ENCODE results near the gene SRD5A2. TPM values are rescaled to one million over a fixed set of nuclear protein-coding genes. Genes with fewer than 3 reads are reported as not detected.
A peak's percentile ranks its signal among the peaks of the same experiment; 100 is the strongest.

Gene SRD5A2
- total RNA-seq, 1 donor from 2014 or later = not detected

DNA sequence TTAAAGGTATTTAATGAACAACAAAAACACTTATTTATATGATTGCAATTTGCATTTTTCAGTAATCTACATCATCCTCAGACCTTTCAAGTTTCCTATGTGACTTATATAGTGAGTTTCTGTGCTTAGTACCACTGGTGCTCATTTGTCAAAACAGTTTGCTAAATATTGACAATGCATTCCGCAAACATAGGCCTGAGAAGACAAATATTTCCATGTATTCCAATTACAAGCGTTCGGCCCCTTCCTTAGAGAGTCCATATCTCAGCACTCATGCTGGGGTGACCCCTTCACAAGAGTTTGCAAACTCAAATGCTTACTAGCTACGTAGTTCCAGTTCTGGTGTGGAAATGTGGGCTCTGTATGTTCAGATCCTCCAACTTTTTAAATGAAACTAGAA is 56.1 kb downstream of the SRD5A2 start:
- no peak overlapping the region for H3K27ac ChIP-seq (ENCODE audit: low read depth, low read length)
- H3K27me3 ChIP-seq (ENCODE audit: insufficient read depth, low read length) = peaks cover 6% of the 10 kb centered on the region
- H3K27me3 Mint-ChIP-seq (ENCODE audit: low read depth, unreplicated experiment) = peaks cover 7% of the 10 kb centered on the region
- no peak overlapping the region for H3K4me2 ChIP-seq (ENCODE audit: low read length)
- no peak overlapping the region for H3K4me3 Mint-ChIP-seq (ENCODE audit: unreplicated experiment)
- no peaks in the 10 kb centered on the region for H4K20me1 ChIP-seq (ENCODE audit: insufficient read depth, low read length)
- TF ChIP-seq EZH2 (IDR thresholded peaks at IDR 0.05; ENCODE audit: insufficient read depth, low read length) = no peak
- TF ChIP-seq, protein P1, sequence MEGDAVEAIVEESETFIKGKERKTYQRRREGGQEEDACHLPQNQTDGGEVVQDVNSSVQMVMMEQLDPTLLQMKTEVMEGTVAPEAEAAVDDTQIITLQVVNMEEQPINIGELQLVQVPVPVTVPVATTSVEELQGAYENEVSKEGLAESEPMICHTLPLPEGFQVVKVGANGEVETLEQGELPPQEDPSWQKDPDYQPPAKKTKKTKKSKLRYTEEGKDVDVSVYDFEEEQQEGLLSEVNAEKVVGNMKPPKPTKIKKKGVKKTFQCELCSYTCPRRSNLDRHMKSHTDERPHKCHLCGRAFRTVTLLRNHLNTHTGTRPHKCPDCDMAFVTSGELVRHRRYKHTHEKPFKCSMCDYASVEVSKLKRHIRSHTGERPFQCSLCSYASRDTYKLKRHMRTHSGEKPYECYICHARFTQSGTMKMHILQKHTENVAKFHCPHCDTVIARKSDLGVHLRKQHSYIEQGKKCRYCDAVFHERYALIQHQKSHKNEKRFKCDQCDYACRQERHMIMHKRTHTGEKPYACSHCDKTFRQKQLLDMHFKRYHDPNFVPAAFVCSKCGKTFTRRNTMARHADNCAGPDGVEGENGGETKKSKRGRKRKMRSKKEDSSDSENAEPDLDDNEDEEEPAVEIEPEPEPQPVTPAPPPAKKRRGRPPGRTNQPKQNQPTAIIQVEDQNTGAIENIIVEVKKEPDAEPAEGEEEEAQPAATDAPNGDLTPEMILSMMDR (IDR thresholded peaks at IDR 0.05; ENCODE audit: insufficient read depth, low read depth, low read length) = no peak
- H3K79me2 ChIP-seq (ENCODE audit: insufficient read depth, low read length) = no peaks in the 10 kb centered on the region
- H3K4me3 ChIP-seq (ENCODE audit: insufficient read depth, low read depth, low read length) = no peak overlapping the region
- no peak overlapping the region for H3K9ac ChIP-seq (ENCODE audit: low read length)
- no peaks in the 10 kb centered on the region for H3K4me1 ChIP-seq (ENCODE audit: insufficient read depth, low read length)
- no peaks in the 10 kb centered on the region for H3K36me3 ChIP-seq (ENCODE audit: insufficient read depth, low read length)
- FAIRE-seq (no peak), DNase-seq (ENCODE audit: low read depth) (no peak)
- no peak overlapping the region for H2AFZ ChIP-seq (ENCODE audit: low read depth, low read length)
- no peaks in the 10 kb centered on the region for H3K36me3 Mint-ChIP-seq (ENCODE audit: low read depth, unreplicated experiment)
- no peaks in the 10 kb centered on the region for H3K4me1 Mint-ChIP-seq (ENCODE audit: low read depth, unreplicated experiment)
- H3K9me3 ChIP-seq (ENCODE audit: insufficient read depth, low read depth, low read length) = no peaks in the 10 kb centered on the region
- H3K9me3 Mint-ChIP-seq (ENCODE audit: unreplicated experiment) = peaks cover 2% of the 10 kb centered on the region
- H3K27ac Mint-ChIP-seq (ENCODE audit: unreplicated experiment) = no peak overlapping the region

DNA sequence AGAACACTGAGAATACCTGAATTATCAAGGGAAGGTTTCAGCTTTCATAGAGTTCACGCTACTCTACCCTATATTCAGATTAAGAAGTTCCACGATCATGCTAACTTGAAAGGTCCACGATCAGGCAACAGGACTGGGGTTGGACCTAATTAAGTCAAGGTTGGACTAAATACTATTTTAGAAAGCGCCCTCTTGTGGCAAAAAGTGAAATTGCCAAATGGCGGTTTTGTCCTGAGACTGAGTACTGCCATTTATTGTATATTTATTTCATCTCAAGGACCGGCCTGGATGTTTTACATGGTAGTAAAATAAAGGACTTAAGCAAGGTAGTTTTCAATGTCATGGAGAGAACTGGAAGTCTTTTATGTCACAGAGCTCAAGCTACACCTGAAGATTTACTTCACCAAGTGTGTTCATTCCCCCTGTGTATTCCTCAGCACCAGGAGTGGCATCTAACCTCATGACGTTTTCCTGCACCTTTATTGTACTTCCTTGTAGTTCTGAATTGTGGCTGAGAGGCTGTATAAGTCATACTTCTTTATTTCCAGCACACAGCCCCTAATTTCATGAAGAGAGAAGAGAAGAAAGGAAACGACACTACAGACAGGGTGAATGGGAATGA is 56.8 kb downstream of the SRD5A2 start:
- H3K4me3 ChIP-seq (ENCODE audit: insufficient read depth, low read depth, low read length) = no peak overlapping the region
- H3K9me3 Mint-ChIP-seq (ENCODE audit: unreplicated experiment) = peaks cover 2% of the 10 kb centered on the region
- H3K4me1 ChIP-seq (ENCODE audit: insufficient read depth, low read length) = no peaks in the 10 kb centered on the region
- H4K20me1 ChIP-seq (ENCODE audit: insufficient read depth, low read length) = no peaks in the 10 kb centered on the region
- no peak overlapping the region for H3K4me3 Mint-ChIP-seq (ENCODE audit: unreplicated experiment)
- TF ChIP-seq EZH2 (IDR thresholded peaks at IDR 0.05; ENCODE audit: insufficient read depth, low read length) = no peak
- TF ChIP-seq, protein P1 (IDR thresholded peaks at IDR 0.05; ENCODE audit: insufficient read depth, low read depth, low read length) = peak; percentile 88
- H3K27me3 Mint-ChIP-seq (ENCODE audit: low read depth, unreplicated experiment) = peaks cover 7% of the 10 kb centered on the region
- no peak overlapping the region for H3K27ac Mint-ChIP-seq (ENCODE audit: unreplicated experiment)
- DNase-seq (ENCODE audit: low read depth) = peak; percentile 15
- H3K36me3 ChIP-seq (ENCODE audit: insufficient read depth, low read length) = no peaks in the 10 kb centered on the region
- no peak overlapping the region for H3K27ac ChIP-seq (ENCODE audit: low read depth, low read length)
- no peak overlapping the region for H3K9ac ChIP-seq (ENCODE audit: low read length)
- peaks cover 4% of the 10 kb centered on the region for H3K27me3 ChIP-seq (ENCODE audit: insufficient read depth, low read length)
- no peaks in the 10 kb centered on the region for H3K4me1 Mint-ChIP-seq (ENCODE audit: low read depth, unreplicated experiment)
- H3K4me2 ChIP-seq (ENCODE audit: low read length) = no peak overlapping the region
- peak; percentile 43 for FAIRE-seq
- no peak overlapping the region for H2AFZ ChIP-seq (ENCODE audit: low read depth, low read length)
- H3K9me3 ChIP-seq (ENCODE audit: insufficient read depth, low read depth, low read length) = no peaks in the 10 kb centered on the region
- H3K36me3 Mint-ChIP-seq (ENCODE audit: low read depth, unreplicated experiment) = no peaks in the 10 kb centered on the region
- no peaks in the 10 kb centered on the region for H3K79me2 ChIP-seq (ENCODE audit: insufficient read depth, low read length)

DNA sequence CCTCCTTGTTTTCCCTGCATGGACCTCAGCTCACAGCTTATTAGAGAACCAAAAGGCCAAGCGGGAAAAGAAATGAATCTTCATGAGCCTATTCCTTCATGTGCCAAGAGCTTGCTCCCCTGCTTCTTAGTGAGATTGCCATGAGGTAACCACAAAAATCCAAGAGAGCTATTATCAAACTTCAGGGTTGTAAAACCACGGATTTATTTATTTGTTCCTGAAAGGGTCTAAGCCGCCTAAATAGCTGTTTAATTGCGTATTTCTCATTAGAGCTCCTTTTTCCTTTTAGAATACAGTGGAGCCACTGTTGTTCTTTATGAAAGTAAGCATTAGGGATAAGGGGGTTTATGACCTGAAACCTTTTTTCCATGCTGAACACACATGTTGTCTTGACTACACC is 58.0 kb downstream of the SRD5A2 start:
- no peak overlapping the region for H3K27ac ChIP-seq (ENCODE audit: low read depth, low read length)
- DNase-seq (ENCODE audit: low read depth) = peak; percentile 3
- Mint-ChIP-seq H3K27ac (ENCODE audit: unreplicated experiment) (no peak overlapping the region), H3K27me3 (ENCODE audit: low read depth, unreplicated experiment) (peaks cover 7% of the 10 kb centered on the region), H3K9me3 (ENCODE audit: unreplicated experiment) (peaks cover 2% of the 10 kb centered on the region), H3K4me3 (ENCODE audit: unreplicated experiment) (no peak overlapping the region), H3K36me3 (ENCODE audit: low read depth, unreplicated experiment) (no peaks in the 10 kb centered on the region), H3K4me1 (ENCODE audit: low read depth, unreplicated experiment) (no peaks in the 10 kb centered on the region)
- no peaks in the 10 kb centered on the region for H3K79me2 ChIP-seq (ENCODE audit: insufficient read depth, low read length)
- H3K27me3 ChIP-seq (ENCODE audit: insufficient read depth, low read length) = peaks cover 2% of the 10 kb centered on the region
- H3K9me3 ChIP-seq (ENCODE audit: insufficient read depth, low read depth, low read length) = no peaks in the 10 kb centered on the region
- no peak overlapping the region for H3K4me2 ChIP-seq (ENCODE audit: low read length)
- H2AFZ ChIP-seq (ENCODE audit: low read depth, low read length) = no peak overlapping the region
- no peak for TF ChIP-seq EZH2 (IDR thresholded peaks at IDR 0.05; ENCODE audit: insufficient read depth, low read length)
- TF ChIP-seq, protein P1 (IDR thresholded peaks at IDR 0.05; ENCODE audit: insufficient read depth, low read depth, low read length) = no peak
- no peaks in the 10 kb centered on the region for H4K20me1 ChIP-seq (ENCODE audit: insufficient read depth, low read length)
- no peak overlapping the region for H3K4me3 ChIP-seq (ENCODE audit: insufficient read depth, low read depth, low read length)
- no peak overlapping the region for H3K9ac ChIP-seq (ENCODE audit: low read length)
- H3K4me1 ChIP-seq (ENCODE audit: insufficient read depth, low read length) = no peaks in the 10 kb centered on the region
- FAIRE-seq = no peak
- H3K36me3 ChIP-seq (ENCODE audit: insufficient read depth, low read length) = no peaks in the 10 kb centered on the region

Data from astrocyte (in vitro differentiated cells and primary cell).